DOHH2 (cell line): ENCODE measurements around the gene SLC30A2.

Experiments
- H3F3A ChIP-seq: fragments of 200-600 bp; sonication (generic), shearing (Covaris generic); 2 replicates; pipeline ENCODE4 v1.6.0; 2016; ENCODE audit warnings: antibody characterized with exemption, mild to moderate bottlenecking; ENCODE audit not compliant: control insufficient read depth, insufficient read depth
- H3K27ac ChIP-seq: fragments of 200-600 bp; sonication (generic); 2 replicates; pipeline ENCODE4 v1.5.1; 2014; ENCODE audit warnings: low read depth, mild to moderate bottlenecking, low read length, moderate library complexity
- H3K27me3 ChIP-seq: fragments of 200-600 bp; sonication (generic); 2 replicates; pipeline ENCODE4 v1.6.1; 2014; ENCODE audit warnings: mild to moderate bottlenecking, low read length, mixed read lengths; ENCODE audit not compliant: control insufficient read depth
- H3K36me3 ChIP-seq: fragments of 200-600 bp; sonication (generic); 2 replicates; pipeline ENCODE4 v1.6.1; 2014; ENCODE audit warnings: mild to moderate bottlenecking, low read length, moderate library complexity, mixed read lengths; ENCODE audit not compliant: control insufficient read depth
- H3K4me1 ChIP-seq: fragments of 200-600 bp; sonication (generic); 2 replicates; pipeline ENCODE4 v1.6.1; 2014; ENCODE audit warnings: mild to moderate bottlenecking, low read length, mixed read lengths; ENCODE audit not compliant: control insufficient read depth
- H3K4me2 ChIP-seq: fragments of 200-600 bp; sonication (generic); 2 replicates; pipeline ENCODE4 v1.6.0; 2014; ENCODE audit warnings: mild to moderate bottlenecking, low read length, moderate library complexity
- H3K4me3 ChIP-seq: fragments of 200-600 bp; sonication (generic); 2 replicates; pipeline ENCODE4 v1.5.1; 2014; ENCODE audit warnings: mild to moderate bottlenecking, low read length, mixed read lengths
- H3K79me2 ChIP-seq: fragments of 200-600 bp; sonication (generic); 2 replicates; pipeline ENCODE4 v1.6.1; 2014; ENCODE audit warnings: mild to moderate bottlenecking, low read length, mixed read lengths; ENCODE audit not compliant: control insufficient read depth
- H3K9me2 ChIP-seq: fragments of 200-600 bp; sonication (generic); replicated peaks from 2 replicates; pipeline ENCODE4 v1.6.1; 2014; ENCODE audit warnings: mild to moderate bottlenecking, low read length, mixed read lengths; ENCODE audit not compliant: control insufficient read depth
- H3K9me3 ChIP-seq: fragments of 200-600 bp; sonication (generic); 2 replicates; pipeline ENCODE4 v1.6.1; 2014; ENCODE audit warnings: antibody characterized with exemption, low read length, mixed read lengths; ENCODE audit not compliant: control insufficient read depth, insufficient read depth
- H4K20me1 ChIP-seq: fragments of 200-600 bp; sonication (generic); 2 replicates; pipeline ENCODE4 v1.6.0; 2014; ENCODE audit warnings: low read depth, mild to moderate bottlenecking, antibody characterized with exemption, low read length, moderate library complexity; ENCODE audit not compliant: control insufficient read depth, insufficient read depth
- CTCF ChIP-seq: fragments of 200-600 bp; sonication (generic); IDR thresholded peaks from one replicate; pipeline ENCODE4 v1.5.1; 2014; ENCODE audit warnings: antibody characterized with exemption, mild to moderate bottlenecking, low read depth, low read length; ENCODE audit not compliant: poor library complexity, severe bottlenecking
- EZH2phosphoT487 ChIP-seq: fragments of 200-600 bp; sonication (generic); IDR thresholded peaks from 2 replicates; pipeline ENCODE4 v1.6.1; 2017; ENCODE audit warnings: borderline replicate concordance, mild to moderate bottlenecking, antibody characterized with exemption, low read length, moderate library complexity, mixed read lengths

Gene SLC30A2

GRCh38 chr1:26084844-26085243 is 38.9 kb upstream of the SLC30A2 start:
- Histone ChIP-seq H3K4me3 (no peak overlapping the region), H3K36me3 (no peaks in the 10 kb centered on the region), H3K27me3 (peaks cover 11% of the 10 kb centered on the region; the same call in 1 of the 2 replicates), H3K4me1 (no peaks in the 10 kb centered on the region), H3F3A (no peaks in the 10 kb centered on the region), H3K9me3 (no peaks in the 10 kb centered on the region), H3K79me2 (no peaks in the 10 kb centered on the region), H3K4me2 (no peak overlapping the region), H4K20me1 (no peaks in the 10 kb centered on the region), H3K27ac (no peak overlapping the region), H3K9me2 (no peaks in the 10 kb centered on the region)
- TF ChIP-seq EZH2phosphoT487 (no peak), CTCF (no peak)

GRCh38 chr1:26084091-26084561 is 38.2 kb upstream of the SLC30A2 start:
- no peak overlapping the region for H3K4me2 ChIP-seq
- peaks cover 11% of the 10 kb centered on the region; the same call in 1 of the 2 replicates for H3K27me3 ChIP-seq
- no peaks in the 10 kb centered on the region for H3K79me2 ChIP-seq
- H3K9me2 ChIP-seq: no peaks in the 10 kb centered on the region
- TF ChIP-seq CTCF (no peak), EZH2phosphoT487 (no peak)
- H4K20me1 ChIP-seq: no peaks in the 10 kb centered on the region
- no peak overlapping the region for H3K27ac ChIP-seq
- H3K9me3 ChIP-seq: no peaks in the 10 kb centered on the region
- no peaks in the 10 kb centered on the region for H3K4me1 ChIP-seq
- H3K4me3 ChIP-seq: no peak overlapping the region
- H3F3A ChIP-seq: no peaks in the 10 kb centered on the region
- H3K36me3 ChIP-seq: no peaks in the 10 kb centered on the region

GRCh38 chr1:26083208-26083607 is 37.3 kb upstream of the SLC30A2 start:
- peaks cover 20% of the 10 kb centered on the region; the same call in 1 of the 2 replicates for H3K27me3 ChIP-seq
- H4K20me1 ChIP-seq: no peaks in the 10 kb centered on the region
- no peaks in the 10 kb centered on the region for H3K9me3 ChIP-seq
- TF ChIP-seq CTCF: no peak
- no peak for TF ChIP-seq EZH2phosphoT487
- no peaks in the 10 kb centered on the region for H3K36me3 ChIP-seq
- no peak overlapping the region for H3K4me3 ChIP-seq
- no peaks in the 10 kb centered on the region for H3K79me2 ChIP-seq
- no peak overlapping the region for H3K4me2 ChIP-seq
- H3F3A ChIP-seq: no peaks in the 10 kb centered on the region
- no peaks in the 10 kb centered on the region for H3K4me1 ChIP-seq
- H3K9me2 ChIP-seq: no peaks in the 10 kb centered on the region
- no peak overlapping the region for H3K27ac ChIP-seq

GRCh38 chr1:26082020-26082350 is 36.1 kb upstream of the SLC30A2 start:
- H3K79me2 ChIP-seq: no peaks in the 10 kb centered on the region
- no peak overlapping the region for H3K4me3 ChIP-seq
- H3K36me3 ChIP-seq: no peaks in the 10 kb centered on the region
- no peaks in the 10 kb centered on the region for H3F3A ChIP-seq
- no peak overlapping the region for H3K27ac ChIP-seq
- H4K20me1 ChIP-seq: no peaks in the 10 kb centered on the region
- H3K4me1 ChIP-seq: no peaks in the 10 kb centered on the region
- H3K4me2 ChIP-seq: no peak overlapping the region
- no peaks in the 10 kb centered on the region for H3K9me2 ChIP-seq
- TF ChIP-seq CTCF (no peak), EZH2phosphoT487 (no peak)
- H3K27me3 ChIP-seq: peaks cover 25% of the 10 kb centered on the region
- H3K9me3 ChIP-seq: no peaks in the 10 kb centered on the region
